ENCODE data around the gene SLC25A22.

The SLC25A22 gene

DNA sequence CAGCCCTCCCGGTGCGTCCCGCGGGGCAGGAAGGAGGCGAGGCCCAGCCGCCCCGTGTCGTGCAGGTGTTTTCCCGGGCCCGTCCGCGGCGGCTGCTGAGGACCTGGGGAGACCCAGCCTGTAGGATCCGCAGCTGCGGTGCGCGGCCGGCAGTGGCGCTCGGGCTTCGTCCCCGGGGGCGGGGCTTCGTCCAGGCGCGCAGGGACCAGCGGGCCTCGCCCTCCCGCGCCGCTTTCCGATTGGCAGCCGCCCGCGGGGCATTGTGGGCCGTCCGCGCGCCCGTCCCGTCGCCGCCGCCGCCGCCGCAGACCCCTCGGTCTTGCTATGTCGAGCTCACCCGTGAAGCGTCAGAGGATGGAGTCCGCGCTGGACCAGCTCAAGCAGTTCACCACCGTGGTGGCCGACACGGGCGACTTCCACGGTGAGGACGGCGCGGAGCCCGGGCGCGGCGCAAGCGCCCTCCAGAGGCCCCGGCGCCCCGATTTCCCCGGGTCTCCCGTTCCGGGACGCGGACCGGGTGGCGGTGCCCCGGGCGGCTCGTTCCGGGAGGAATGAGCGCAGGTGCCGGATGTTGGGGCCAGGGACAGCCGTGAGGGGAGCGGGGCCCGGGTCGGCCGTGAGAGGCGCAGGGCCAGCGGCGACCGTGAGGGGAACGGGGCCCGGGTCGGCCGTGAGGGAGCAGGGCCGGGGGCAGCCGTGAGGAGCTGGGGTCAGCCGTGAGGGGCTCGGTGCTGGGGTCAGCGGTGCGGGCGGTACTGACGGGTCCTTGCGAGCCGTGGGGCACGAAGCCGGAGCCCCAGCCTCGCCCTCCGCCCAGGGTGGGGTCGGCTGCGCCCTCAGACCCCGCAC is 50.7 kb downstream of the SLC25A22 start, which contains the start of gene TALDO1:
Gene TALDO1 (plus strand): TSS at position 307 of the 849 bp plus-strand sequence. CDS start 18 bp downstream, at position 325.
- TF ChIP-seq, protein P1, sequence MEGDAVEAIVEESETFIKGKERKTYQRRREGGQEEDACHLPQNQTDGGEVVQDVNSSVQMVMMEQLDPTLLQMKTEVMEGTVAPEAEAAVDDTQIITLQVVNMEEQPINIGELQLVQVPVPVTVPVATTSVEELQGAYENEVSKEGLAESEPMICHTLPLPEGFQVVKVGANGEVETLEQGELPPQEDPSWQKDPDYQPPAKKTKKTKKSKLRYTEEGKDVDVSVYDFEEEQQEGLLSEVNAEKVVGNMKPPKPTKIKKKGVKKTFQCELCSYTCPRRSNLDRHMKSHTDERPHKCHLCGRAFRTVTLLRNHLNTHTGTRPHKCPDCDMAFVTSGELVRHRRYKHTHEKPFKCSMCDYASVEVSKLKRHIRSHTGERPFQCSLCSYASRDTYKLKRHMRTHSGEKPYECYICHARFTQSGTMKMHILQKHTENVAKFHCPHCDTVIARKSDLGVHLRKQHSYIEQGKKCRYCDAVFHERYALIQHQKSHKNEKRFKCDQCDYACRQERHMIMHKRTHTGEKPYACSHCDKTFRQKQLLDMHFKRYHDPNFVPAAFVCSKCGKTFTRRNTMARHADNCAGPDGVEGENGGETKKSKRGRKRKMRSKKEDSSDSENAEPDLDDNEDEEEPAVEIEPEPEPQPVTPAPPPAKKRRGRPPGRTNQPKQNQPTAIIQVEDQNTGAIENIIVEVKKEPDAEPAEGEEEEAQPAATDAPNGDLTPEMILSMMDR (IDR thresholded peaks at IDR 0.05; ENCODE audit: low read length, missing control alignments) = no peak
- peak within 1 kb of the TSS; percentile 70 for H3K4me3 ChIP-seq (replicated peaks; ENCODE audit: low read depth, low read length)
- peak; percentile 80 for DNase-seq (ENCODE audit: low read depth)

DNA sequence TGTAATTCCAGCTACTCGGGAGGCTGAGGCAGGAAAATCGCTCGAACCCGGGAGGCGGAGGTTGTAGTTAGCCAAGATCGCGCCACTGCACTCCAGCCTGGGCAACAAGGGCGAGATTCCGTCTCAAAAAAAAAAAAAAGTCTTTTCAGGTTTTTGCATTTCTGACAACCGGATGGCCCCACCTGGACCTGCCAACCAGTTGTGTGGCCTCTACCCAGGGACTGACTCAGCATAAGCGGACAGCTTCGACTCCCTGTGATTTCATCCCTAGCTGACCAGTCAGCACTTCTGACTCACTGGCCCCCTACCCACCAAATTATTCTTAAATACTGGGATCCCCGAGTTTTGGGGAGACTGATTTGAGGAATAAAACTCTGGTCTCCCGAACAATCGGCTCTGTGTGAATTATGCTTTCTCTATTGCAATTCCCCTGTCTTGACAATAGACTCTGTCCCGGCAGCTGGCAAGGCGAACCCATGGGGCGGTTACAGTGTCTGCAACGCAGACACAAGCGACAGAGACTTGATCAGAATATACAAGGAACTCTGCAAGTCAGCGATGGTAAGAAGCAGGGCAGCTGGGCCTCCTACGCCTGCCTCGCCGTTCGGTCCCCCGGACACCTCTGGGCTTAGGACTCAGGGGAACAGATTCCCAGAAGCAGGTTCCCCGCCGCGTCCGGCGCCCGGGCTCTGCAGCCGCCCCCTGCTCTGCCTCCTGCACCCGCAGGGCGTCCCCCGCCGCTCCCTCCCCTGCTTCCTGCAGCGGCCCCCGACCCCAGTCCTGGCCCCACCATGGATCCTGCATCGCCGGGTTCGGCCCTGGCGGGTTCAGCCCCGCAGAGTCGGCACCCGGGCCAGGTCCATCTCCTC is 51.6 kb downstream of the SLC25A22 start:
- peak overlapping the region; percentile 70 for H3K4me3 ChIP-seq (replicated peaks; ENCODE audit: low read depth, low read length)
- DNase-seq (ENCODE audit: low read depth) = no peak
- TF ChIP-seq, protein P1 (IDR thresholded peaks at IDR 0.05; ENCODE audit: low read length, missing control alignments) = no peak

DNA sequence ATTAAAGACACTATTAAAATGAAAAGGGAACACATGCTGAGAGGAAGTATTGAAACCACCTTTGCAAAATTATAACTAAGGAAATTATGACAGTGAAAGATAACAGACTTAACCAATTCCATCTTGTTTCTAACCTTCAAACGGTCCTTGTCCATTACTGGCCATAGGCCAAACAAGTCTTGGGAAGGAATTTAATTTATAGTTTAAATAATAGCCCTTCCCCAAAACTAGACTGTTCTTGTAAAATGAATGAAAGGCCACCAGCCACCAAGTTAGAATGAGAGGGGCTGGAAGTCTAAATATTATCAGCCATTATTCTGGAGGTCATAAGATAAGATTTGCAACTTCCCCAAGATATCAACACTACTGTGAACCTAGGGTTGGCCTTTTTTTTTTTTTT is 52.7 kb downstream of the SLC25A22 start:
- DNase-seq (ENCODE audit: low read depth) = no peak
- TF ChIP-seq, protein P1 (IDR thresholded peaks at IDR 0.05; ENCODE audit: low read length, missing control alignments) = no peak

DNA sequence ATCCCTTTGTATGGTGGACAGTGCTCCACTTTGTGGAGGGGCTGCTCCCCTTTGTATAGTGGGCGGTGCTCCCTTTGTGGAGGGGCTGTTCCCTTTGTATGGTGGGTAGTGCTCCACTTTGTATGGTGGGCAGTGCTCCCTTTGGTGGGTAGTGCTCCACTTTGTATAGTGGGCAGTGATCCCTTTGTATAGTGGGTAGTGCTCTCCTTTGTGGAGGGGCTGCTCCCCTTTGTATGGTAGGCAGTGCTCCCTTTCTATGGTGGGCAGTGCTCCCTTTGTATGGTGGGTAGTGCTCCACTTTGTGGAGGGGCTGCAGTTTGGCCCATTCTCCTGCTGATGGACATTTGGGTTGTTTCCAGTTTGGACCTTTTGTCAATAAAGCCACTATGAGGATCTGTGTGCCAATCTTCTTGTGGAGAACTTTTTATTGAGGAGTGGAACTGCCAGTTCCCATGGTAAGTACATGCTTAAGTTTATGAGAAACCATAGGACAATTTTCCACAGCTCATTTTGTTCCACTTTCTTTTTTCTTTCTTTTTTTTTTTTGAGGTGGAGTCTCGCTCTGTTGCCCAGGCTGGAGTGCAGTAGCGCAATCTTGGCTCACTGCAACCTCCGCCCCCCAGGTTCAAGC is 55.4 kb downstream of the SLC25A22 start:
- H3K4me3 ChIP-seq (replicated peaks; ENCODE audit: low read depth, low read length) = no peak overlapping the region
- TF ChIP-seq, protein P1 (IDR thresholded peaks at IDR 0.05; ENCODE audit: low read length, missing control alignments) = no peak
- no peak for DNase-seq (ENCODE audit: low read depth)

More for the DNA sequence above, 52.7 kb downstream of the SLC25A22 start:
- no peak overlapping the region for H3K4me3 ChIP-seq (replicated peaks; ENCODE audit: low read depth, low read length)

DNA sequence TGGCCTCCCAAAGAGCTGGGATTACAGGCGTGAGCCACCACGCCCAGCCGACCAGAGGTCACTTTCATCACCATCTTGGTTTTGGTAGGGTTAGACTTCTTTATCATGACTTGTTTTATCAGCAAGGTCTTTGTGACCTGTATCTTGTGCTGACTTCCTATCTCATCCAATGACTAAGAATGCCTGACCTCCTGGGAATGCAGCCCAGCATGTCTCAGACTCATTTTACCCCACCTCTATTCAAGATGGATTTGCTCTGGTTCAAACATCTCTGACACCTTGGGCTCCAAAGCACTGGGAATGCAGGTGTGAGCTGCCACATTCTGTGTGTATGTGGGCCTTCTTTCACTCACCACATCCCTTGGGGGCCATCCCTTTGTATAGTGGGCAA is 55.9 kb downstream of the SLC25A22 start:
- TF ChIP-seq, protein P1 (IDR thresholded peaks at IDR 0.05; ENCODE audit: low read length, missing control alignments) = no peak
- H3K4me3 ChIP-seq (replicated peaks; ENCODE audit: low read depth, low read length) = no peak overlapping the region
- no peak for DNase-seq (ENCODE audit: low read depth)

Measured in fibroblast of pulmonary artery (primary cell).